Progenitor cell of endocrine pancreas (in vitro differentiated cells): Measurements from ENCODE around the gene DPP6. TPM values are rescaled to one million over a fixed set of nuclear protein-coding genes. Genes with fewer than 3 reads are reported as not detected.

ENCODE experiments used
- DNase-seq: peaks from one replicate; pipeline ENCODE4 v3.0.0; 2021; ENCODE audit warnings: low spot score; ENCODE audit not compliant: unreplicated experiment
- H3K27ac Mint-ChIP-seq: 2 replicates; pipeline ENCODE4 v1.8.0; 2021; ENCODE audit warnings: mild to moderate bottlenecking, moderate library complexity, mixed read lengths
- H3K27me3 Mint-ChIP-seq: 2 replicates; pipeline ENCODE4 v1.8.0; 2021; ENCODE audit warnings: mixed read lengths
- H3K36me3 Mint-ChIP-seq: 2 replicates; pipeline ENCODE4 v1.8.0; 2022; ENCODE audit warnings: mixed read lengths; ENCODE audit not compliant: insufficient read depth
- H3K4me1 Mint-ChIP-seq: 2 replicates; pipeline ENCODE4 v1.8.0; 2021; ENCODE audit warnings: low read depth, mixed read lengths
- H3K4me3 Mint-ChIP-seq: 2 replicates; pipeline ENCODE4 v1.8.0; 2021; ENCODE audit warnings: low read depth, mild to moderate bottlenecking, moderate library complexity, mixed read lengths
- H3K9me3 Mint-ChIP-seq: 2 replicates; pipeline ENCODE4 v1.8.0; 2021; ENCODE audit warnings: low read depth, mixed read lengths
- CTCF ChIP-seq: fragments of 200-600 bp; sonication (generic); IDR thresholded peaks from one replicate; pipeline ENCODE4 v1.5.0; 2021; ENCODE audit warnings: antibody characterized with exemption, mild to moderate bottlenecking; ENCODE audit not compliant: unreplicated experiment
- total RNA-seq: library from RNA; stranded (reverse); gene quantifications from 2 replicates; pipeline ENCODE4 v1.2.1, GENCODE V29; 2021

The DPP6 gene
- total RNA-seq, 1 donor from 2014 or later = 13.4 TPM

GRCh38 chr7:154693661-154694060, 641.5 kb downstream of the DPP6 start:
- peaks cover 5% of the 10 kb centered on the region for H3K4me1 Mint-ChIP-seq
- peak; percentile 6 for TF ChIP-seq CTCF
- no peaks in the 10 kb centered on the region for H3K9me3 Mint-ChIP-seq
- no peak overlapping the region for H3K27ac Mint-ChIP-seq
- no peak overlapping the region for H3K4me3 Mint-ChIP-seq
- H3K36me3 Mint-ChIP-seq = no peaks in the 10 kb centered on the region
- no peaks in the 10 kb centered on the region for H3K27me3 Mint-ChIP-seq
- DNase-seq = no peak

GRCh38 chr7:154695836-154696235, 643.6 kb downstream of the DPP6 start:
- H3K36me3 Mint-ChIP-seq = no peaks in the 10 kb centered on the region
- H3K27ac Mint-ChIP-seq = no peak overlapping the region
- DNase-seq = no peak
- H3K4me3 Mint-ChIP-seq = no peak overlapping the region
- H3K9me3 Mint-ChIP-seq = no peaks in the 10 kb centered on the region
- peaks cover 5% of the 10 kb centered on the region for H3K4me1 Mint-ChIP-seq
- no peaks in the 10 kb centered on the region for H3K27me3 Mint-ChIP-seq
- no peak for TF ChIP-seq CTCF

GRCh38 chr7:154696556-154696955, 644.4 kb downstream of the DPP6 start:
- Mint-ChIP-seq H3K9me3 (no peaks in the 10 kb centered on the region), H3K27me3 (no peaks in the 10 kb centered on the region), H3K27ac (no peak overlapping the region), H3K4me3 (no peak overlapping the region), H3K36me3 (no peaks in the 10 kb centered on the region), H3K4me1 (peaks cover 5% of the 10 kb centered on the region)
- no peak for DNase-seq
- TF ChIP-seq CTCF = no peak

- no peak overlapping the region for H3K4me3 Mint-ChIP-seq
- no peaks in the 10 kb centered on the region for H3K27me3 Mint-ChIP-seq
- peaks cover under 1% of the 10 kb centered on the region for H3K9me3 Mint-ChIP-seq
- H3K4me1 Mint-ChIP-seq = no peaks in the 10 kb centered on the region
- no peaks in the 10 kb centered on the region for H3K36me3 Mint-ChIP-seq
- peak; percentile 53 for TF ChIP-seq CTCF
- DNase-seq = no peak
- H3K27ac Mint-ChIP-seq = no peak overlapping the region
Observed at GRCh38 chr7:154698726-154699291, 646.6 kb downstream of the DPP6 start.

GRCh38 chr7:154699417-154699816, 647.2 kb downstream of the DPP6 start:
- no peak for TF ChIP-seq CTCF
- peaks cover 6% of the 10 kb centered on the region for H3K9me3 Mint-ChIP-seq
- no peak overlapping the region for H3K27ac Mint-ChIP-seq
- H3K27me3 Mint-ChIP-seq = no peaks in the 10 kb centered on the region
- H3K36me3 Mint-ChIP-seq = no peaks in the 10 kb centered on the region
- no peak for DNase-seq
- no peaks in the 10 kb centered on the region for H3K4me1 Mint-ChIP-seq
- no peak overlapping the region for H3K4me3 Mint-ChIP-seq
